SW480 (cell line): ENCODE results near the gene CDH13.
A peak's percentile ranks its signal among the peaks of the same experiment; 100 is the strongest.

Experiments used
- DNase-seq: peaks from one replicate; pipeline ENCODE4 v3.0.0-alpha.2; 2016; ENCODE audit warnings: low spot score

Gene CDH13

GRCh38 chr16:83682116-83682867 is 1055.5 kb downstream of the CDH13 start:
- no peak for DNase-seq

- no peak for DNase-seq
Measured at GRCh38 chr16:83682868-83683235, 1056.1 kb downstream of the CDH13 start.

GRCh38 chr16:83685615-83686165 is 1058.9 kb downstream of the CDH13 start:
- no peak for DNase-seq

- no peak for DNase-seq
Measured at GRCh38 chr16:83686726-83687125, 1060.0 kb downstream of the CDH13 start.

GRCh38 chr16:83689385-83689831 is 1062.6 kb downstream of the CDH13 start:
- DNase-seq, result peak; percentile 83

GRCh38 chr16:83692224-83692623 is 1065.5 kb downstream of the CDH13 start:
- DNase-seq, result no peak

- no peak for DNase-seq
Measured at GRCh38 chr16:83698964-83699363, 1072.2 kb downstream of the CDH13 start.

- DNase-seq, result no peak
Measured at GRCh38 chr16:83699817-83700216, 1073.0 kb downstream of the CDH13 start.

GRCh38 chr16:83700918-83701317 is 1074.1 kb downstream of the CDH13 start:
- no peak for DNase-seq

- peak; percentile 21 for DNase-seq
Measured at GRCh38 chr16:83701494-83701893, 1074.7 kb downstream of the CDH13 start.

GRCh38 chr16:83704656-83705055 is 1077.9 kb downstream of the CDH13 start:
- DNase-seq, result no peak

GRCh38 chr16:83705856-83706255 is 1079.1 kb downstream of the CDH13 start:
- no peak for DNase-seq

- no peak for DNase-seq
Measured at GRCh38 chr16:83706394-83706793, 1079.6 kb downstream of the CDH13 start.

GRCh38 chr16:83711069-83711468 is 1084.3 kb downstream of the CDH13 start:
- DNase-seq, result no peak

- peak; percentile 50 for DNase-seq
Measured at GRCh38 chr16:83713597-83713996, 1086.8 kb downstream of the CDH13 start.

- DNase-seq, result no peak
Measured at GRCh38 chr16:83714286-83714685, 1087.5 kb downstream of the CDH13 start.

- no peak for DNase-seq
Measured at GRCh38 chr16:83715217-83715920, 1088.6 kb downstream of the CDH13 start.

- no peak for DNase-seq
Measured at GRCh38 chr16:83717308-83717707, 1090.5 kb downstream of the CDH13 start.

- DNase-seq, result no peak
Measured at GRCh38 chr16:83717814-83718213, 1091.0 kb downstream of the CDH13 start.

- DNase-seq, result no peak
Measured at GRCh38 chr16:83720213-83720612, 1093.4 kb downstream of the CDH13 start.

- no peak for DNase-seq
Measured at GRCh38 chr16:83720981-83721380, 1094.2 kb downstream of the CDH13 start.

GRCh38 chr16:83721676-83722075 is 1094.9 kb downstream of the CDH13 start:
- no peak for DNase-seq

- no peak for DNase-seq
Measured at GRCh38 chr16:83722456-83723183, 1095.9 kb downstream of the CDH13 start.
